Loucy (cell line): ENCODE data around the gene POLA1.

Experiments used
- H2AFZ ChIP-seq: fragments of 200-600 bp; sonication (generic); 2 replicates; pipeline ENCODE4 v1.6.0; 2016; ENCODE audit warnings: antibody characterized with exemption, mild to moderate bottlenecking, low read length, moderate library complexity
- H3F3A ChIP-seq: fragments of 200-600 bp; 2 replicates; pipeline ENCODE4 v1.6.0; 2016; ENCODE audit warnings: antibody characterized with exemption, low read depth, mild to moderate bottlenecking
- H3K27me3 ChIP-seq: fragments of 200-600 bp; sonication (generic); 2 replicates; pipeline ENCODE4 v1.6.1; 2014; ENCODE audit warnings: low read length, mild to moderate bottlenecking; ENCODE audit not compliant: insufficient read depth, poor library complexity, severe bottlenecking
- H3K36me3 ChIP-seq: fragments of 200-600 bp; sonication (generic); 2 replicates; pipeline ENCODE4 v1.6.1; 2016; ENCODE audit warnings: low read length; ENCODE audit not compliant: insufficient read depth
- H3K4me1 ChIP-seq: fragments of 200-600 bp; sonication (generic); 2 replicates; pipeline ENCODE4 v1.5.1; 2014; ENCODE audit warnings: low read length, mild to moderate bottlenecking; ENCODE audit not compliant: insufficient read depth, poor library complexity, severe bottlenecking
- H3K4me2 ChIP-seq: fragments of 200-600 bp; sonication (generic); 2 replicates; pipeline ENCODE4 v1.6.0; 2014; ENCODE audit warnings: antibody characterized with exemption, low read length, low read depth, mild to moderate bottlenecking; ENCODE audit not compliant: poor library complexity, severe bottlenecking
- H3K4me3 ChIP-seq: fragments of 200-600 bp; sonication (generic); 2 replicates; pipeline ENCODE4 v1.5.1; 2014; ENCODE audit warnings: low read length, mild to moderate bottlenecking, mixed read lengths; ENCODE audit not compliant: poor library complexity, severe bottlenecking
- H3K79me2 ChIP-seq: fragments of 200-600 bp; sonication (generic); 2 replicates; pipeline ENCODE4 v1.6.1; 2014; ENCODE audit warnings: low read length; ENCODE audit not compliant: insufficient read depth
- H3K9ac ChIP-seq: fragments of 200-600 bp; sonication (generic); 2 replicates; pipeline ENCODE4 v1.6.0; 2014; ENCODE audit warnings: mild to moderate bottlenecking, low read depth, low read length, moderate library complexity; ENCODE audit not compliant: poor library complexity, severe bottlenecking
- H3K9me2 ChIP-seq: fragments of 200-600 bp; sonication (generic); replicated peaks from 2 replicates; pipeline ENCODE4 v1.6.1; 2016; ENCODE audit warnings: low read depth, low read length, mixed read lengths
- H3K9me3 ChIP-seq: fragments of 200-600 bp; sonication (generic); 2 replicates; pipeline ENCODE4 v1.6.1; 2014; ENCODE audit warnings: mild to moderate bottlenecking, antibody characterized with exemption, low read length, low read depth; ENCODE audit not compliant: insufficient read depth
- H4K20me1 ChIP-seq: fragments of 200-600 bp; sonication (generic); 2 replicates; pipeline ENCODE4 v1.6.0; 2014; ENCODE audit warnings: antibody characterized with exemption, low read length, mild to moderate bottlenecking; ENCODE audit not compliant: insufficient read depth, poor library complexity, severe bottlenecking
- EZH2phosphoT487 ChIP-seq: fragments of 200-600 bp; IDR thresholded peaks from 2 replicates; pipeline ENCODE4 v1.6.1; 2018; ENCODE audit warnings: antibody characterized with exemption, mild to moderate bottlenecking, moderate library complexity, borderline replicate concordance
- TF ChIP-seq, protein P1 (sequence below): fragments of 200-600 bp; sonication (generic); conservative IDR thresholded peaks from 2 replicates; pipeline ENCODE4 v1.5.1; 2014; ENCODE audit warnings: mild to moderate bottlenecking, antibody characterized with exemption, low read length

POLA1 gene

DNA sequence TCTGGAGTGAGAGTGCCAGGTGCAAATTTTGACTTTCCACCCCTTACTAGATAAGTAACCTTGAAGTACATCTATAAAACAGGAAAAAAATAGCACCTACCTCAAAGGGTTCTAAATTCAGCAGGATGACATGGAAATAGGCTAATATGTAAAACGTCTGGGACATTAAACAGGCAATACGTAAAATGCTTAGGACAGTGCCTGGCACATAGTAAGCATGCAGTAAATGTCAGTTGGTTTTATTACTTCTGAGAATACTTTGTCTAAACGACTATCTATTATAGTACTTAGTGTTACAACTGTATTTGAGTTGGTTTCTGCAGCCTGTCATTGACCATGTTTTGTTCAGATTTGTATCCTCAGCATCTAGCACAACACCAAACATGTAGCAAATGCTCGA lies 251.3 kb downstream of the POLA1 start:
- TF ChIP-seq EZH2phosphoT487: no peak
- TF ChIP-seq, protein P1, sequence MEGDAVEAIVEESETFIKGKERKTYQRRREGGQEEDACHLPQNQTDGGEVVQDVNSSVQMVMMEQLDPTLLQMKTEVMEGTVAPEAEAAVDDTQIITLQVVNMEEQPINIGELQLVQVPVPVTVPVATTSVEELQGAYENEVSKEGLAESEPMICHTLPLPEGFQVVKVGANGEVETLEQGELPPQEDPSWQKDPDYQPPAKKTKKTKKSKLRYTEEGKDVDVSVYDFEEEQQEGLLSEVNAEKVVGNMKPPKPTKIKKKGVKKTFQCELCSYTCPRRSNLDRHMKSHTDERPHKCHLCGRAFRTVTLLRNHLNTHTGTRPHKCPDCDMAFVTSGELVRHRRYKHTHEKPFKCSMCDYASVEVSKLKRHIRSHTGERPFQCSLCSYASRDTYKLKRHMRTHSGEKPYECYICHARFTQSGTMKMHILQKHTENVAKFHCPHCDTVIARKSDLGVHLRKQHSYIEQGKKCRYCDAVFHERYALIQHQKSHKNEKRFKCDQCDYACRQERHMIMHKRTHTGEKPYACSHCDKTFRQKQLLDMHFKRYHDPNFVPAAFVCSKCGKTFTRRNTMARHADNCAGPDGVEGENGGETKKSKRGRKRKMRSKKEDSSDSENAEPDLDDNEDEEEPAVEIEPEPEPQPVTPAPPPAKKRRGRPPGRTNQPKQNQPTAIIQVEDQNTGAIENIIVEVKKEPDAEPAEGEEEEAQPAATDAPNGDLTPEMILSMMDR: no peak
- H3K9ac ChIP-seq: no peak overlapping the region
- no peaks in the 10 kb centered on the region for H3F3A ChIP-seq
- H3K9me2 ChIP-seq: no peaks in the 10 kb centered on the region
- H2AFZ ChIP-seq: no peak overlapping the region
- no peaks in the 10 kb centered on the region for H3K9me3 ChIP-seq
- no peaks in the 10 kb centered on the region for H3K36me3 ChIP-seq
- no peaks in the 10 kb centered on the region for H4K20me1 ChIP-seq
- H3K27me3 ChIP-seq: no peaks in the 10 kb centered on the region
- no peak overlapping the region for H3K4me2 ChIP-seq
- peaks cover 3% of the 10 kb centered on the region for H3K4me1 ChIP-seq
- no peaks in the 10 kb centered on the region for H3K79me2 ChIP-seq
- H3K4me3 ChIP-seq: no peak overlapping the region

DNA sequence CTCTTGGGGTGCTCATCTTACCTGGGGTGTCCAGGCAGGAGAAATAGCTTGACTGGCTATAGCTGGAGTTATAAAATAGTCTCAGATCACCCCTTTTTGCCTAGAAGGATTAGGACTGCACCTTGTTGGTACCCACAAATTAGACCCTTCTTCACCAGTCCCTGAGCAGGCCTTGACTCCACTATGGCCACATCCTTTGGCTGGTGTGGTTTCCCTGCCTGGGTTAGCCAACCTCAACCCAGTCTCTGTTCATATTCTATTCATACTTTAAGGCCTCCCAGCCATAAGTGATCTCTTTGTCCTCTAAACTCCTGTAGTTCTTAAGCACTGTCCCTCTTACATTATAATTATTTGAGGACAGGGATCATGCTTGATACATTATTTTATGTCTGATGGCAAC lies 252.7 kb downstream of the POLA1 start:
- Histone ChIP-seq H2AFZ (no peak overlapping the region), H3K9ac (no peak overlapping the region), H3F3A (no peaks in the 10 kb centered on the region), H3K27me3 (no peaks in the 10 kb centered on the region), H3K4me2 (no peak overlapping the region), H3K4me1 (peaks cover 3% of the 10 kb centered on the region), H3K36me3 (no peaks in the 10 kb centered on the region), H4K20me1 (no peaks in the 10 kb centered on the region), H3K9me3 (no peaks in the 10 kb centered on the region), H3K9me2 (no peaks in the 10 kb centered on the region), H3K79me2 (no peaks in the 10 kb centered on the region), H3K4me3 (no peak overlapping the region)
- no peak for TF ChIP-seq EZH2phosphoT487
- TF ChIP-seq, protein P1: no peak

DNA sequence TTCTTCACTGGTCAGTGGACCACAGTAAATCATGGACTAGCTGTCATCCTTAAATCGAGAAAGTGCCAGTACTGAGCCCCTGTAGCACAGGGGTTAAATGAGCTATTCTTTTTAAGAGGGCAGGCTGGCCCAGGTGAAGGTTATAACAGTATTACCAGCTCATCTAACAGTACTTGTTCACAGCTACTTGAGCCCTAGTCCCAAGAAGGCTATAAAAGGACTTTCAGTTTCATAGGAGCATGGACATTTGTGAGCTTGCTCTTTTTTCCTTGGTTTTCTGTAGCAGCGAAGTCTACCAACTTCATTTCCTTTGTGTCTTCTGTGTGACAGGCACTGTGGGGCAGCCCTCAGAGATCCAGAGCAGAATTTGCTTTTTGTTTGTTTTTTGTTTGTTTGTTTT lies 261.0 kb downstream of the POLA1 start:
- Histone ChIP-seq H3K27me3 (no peaks in the 10 kb centered on the region), H3K9me3 (no peaks in the 10 kb centered on the region), H3K36me3 (no peaks in the 10 kb centered on the region), H2AFZ (no peak overlapping the region), H3K9ac (no peak overlapping the region), H3K4me3 (no peak overlapping the region), H3K79me2 (no peaks in the 10 kb centered on the region), H3F3A (no peaks in the 10 kb centered on the region), H3K4me1 (no peaks in the 10 kb centered on the region), H3K4me2 (peak overlapping the region; percentile 8), H3K9me2 (no peaks in the 10 kb centered on the region), H4K20me1 (no peaks in the 10 kb centered on the region)
- TF ChIP-seq, protein P1: no peak
- TF ChIP-seq EZH2phosphoT487: no peak
